GM21423 (cell line): ENCODE data around the gene TBC1D28.
"Not testable (repeated sequence)": the region's sequence is repeated elsewhere in the genome, so short reads cannot be mapped to it uniquely, and the experiment has no call there.

Experiments used
- ATAC-seq: cut with Tn5 transposase; IDR thresholded peaks from one replicate; pipeline ENCODE4 v1.9.1; 2021; ENCODE audit warnings: mild to moderate bottlenecking, moderate library complexity; ENCODE audit not compliant: unreplicated experiment

The TBC1D28 gene

DNA sequence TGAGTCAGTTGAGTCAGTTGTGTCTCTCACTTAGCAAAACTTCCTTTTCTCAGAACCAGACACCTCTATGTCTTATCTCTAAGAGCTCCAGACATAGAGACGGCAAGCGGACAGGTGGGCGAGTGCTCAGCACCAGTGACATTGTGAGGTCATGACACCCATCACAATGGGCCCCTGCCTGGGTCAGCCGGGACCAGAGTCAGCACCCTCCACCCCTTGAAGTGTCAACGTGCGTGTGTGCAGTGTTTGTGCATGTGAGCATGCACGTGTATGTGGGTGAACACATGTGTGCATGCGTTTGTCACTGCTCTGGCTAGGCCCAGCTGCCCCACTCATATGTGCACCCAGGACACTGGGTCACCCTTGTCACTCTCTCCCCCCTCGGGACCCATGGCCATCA is at the start of gene TBC1D28:
TSS of gene TBC1D28 (minus strand) at position 101 of the 400 bp plus-strand sequence. CDS start 3,039 bp downstream, outside the sequence.
- not testable (repeated sequence) for ATAC-seq

- not testable (repeated sequence) for ATAC-seq
These were observed 38.5 kb upstream of the TBC1D28 start for GRCh38 chr17:18682668-18683067.

DNA sequence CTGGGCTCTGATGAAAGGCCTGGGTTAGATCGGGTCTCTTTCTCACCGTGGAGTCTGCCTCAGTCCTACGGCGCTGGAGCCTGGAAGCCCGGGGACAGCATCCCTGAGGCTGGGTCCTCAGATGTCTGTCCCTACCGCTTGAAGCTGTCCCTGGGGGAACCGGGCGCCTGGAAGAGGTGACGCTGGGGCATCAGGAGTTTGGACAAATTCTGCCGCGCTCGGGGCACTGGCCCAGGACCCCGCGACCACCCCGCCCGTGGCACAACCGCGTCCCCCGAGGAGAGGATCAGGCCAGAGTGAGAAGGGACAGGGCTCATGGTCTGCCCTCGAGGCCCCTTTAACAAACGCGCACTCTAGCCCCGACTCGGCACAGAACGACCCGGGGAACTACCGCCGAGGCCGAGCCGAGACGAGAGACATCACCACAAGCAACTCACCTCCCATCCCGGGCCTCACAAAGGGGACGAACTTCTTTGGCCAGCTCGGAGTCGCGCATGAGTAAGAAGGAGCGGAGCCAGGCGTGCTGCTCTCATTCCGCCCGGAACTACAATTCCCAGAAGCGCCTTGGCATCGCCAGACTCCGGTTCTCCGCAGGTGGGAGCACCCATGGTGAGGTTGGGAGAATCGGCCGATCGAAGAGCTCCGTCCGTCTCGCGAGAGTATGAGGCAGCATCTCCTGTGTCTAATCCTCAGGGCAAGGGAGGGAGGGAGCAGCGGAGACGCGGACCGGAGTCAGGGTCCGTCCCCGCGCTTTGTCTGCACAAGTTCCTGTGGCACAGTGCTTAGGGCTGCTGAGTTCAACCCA is 37.8 kb upstream of the TBC1D28 start, which contains the start of gene FOXO3B:
TSS of gene FOXO3B (minus strand) at position 548 of the 805 bp plus-strand sequence. CDS start 663 bp downstream, outside the sequence.
- peak; percentile 95 for ATAC-seq

DNA sequence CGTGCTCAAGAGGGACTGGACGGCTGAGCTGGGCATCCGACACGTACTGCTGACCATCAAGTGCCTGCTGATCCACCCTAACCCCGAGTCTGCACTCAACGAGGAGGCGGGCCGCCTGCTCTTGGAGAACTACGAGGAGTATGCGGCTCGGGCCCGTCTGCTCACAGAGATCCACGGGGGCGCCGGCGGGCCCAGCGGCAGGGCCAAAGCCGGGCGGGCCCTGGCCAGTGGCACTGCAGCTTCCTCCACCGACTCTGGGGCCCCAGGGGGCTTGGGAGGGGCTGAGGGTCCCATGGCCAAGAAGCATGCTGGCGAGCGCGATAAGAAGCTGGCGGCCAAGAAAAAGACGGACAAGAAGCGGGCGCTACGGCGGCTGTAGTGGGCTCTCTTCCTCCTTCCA is 33.2 kb upstream of the TBC1D28 start:
- ATAC-seq = not testable (repeated sequence)

DNA sequence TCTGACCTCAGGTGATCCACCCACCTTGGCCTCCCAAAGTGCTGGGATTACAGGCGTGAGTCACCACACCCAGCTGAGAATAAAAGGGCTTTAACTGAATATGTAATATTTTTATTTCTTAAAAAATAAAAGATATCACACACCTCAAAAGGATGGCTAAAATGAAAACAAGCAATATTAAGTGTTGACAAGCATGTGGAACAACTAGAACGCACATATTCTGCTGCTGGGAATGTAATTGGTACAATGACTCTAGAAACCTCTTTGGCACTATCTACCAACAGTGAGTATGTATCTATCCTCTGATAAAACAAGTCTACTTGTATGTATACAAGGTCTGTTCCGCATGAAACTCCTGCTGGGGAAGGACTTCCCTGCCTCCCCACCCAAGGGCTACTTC is 32.7 kb upstream of the TBC1D28 start:
- not testable (repeated sequence) for ATAC-seq

DNA sequence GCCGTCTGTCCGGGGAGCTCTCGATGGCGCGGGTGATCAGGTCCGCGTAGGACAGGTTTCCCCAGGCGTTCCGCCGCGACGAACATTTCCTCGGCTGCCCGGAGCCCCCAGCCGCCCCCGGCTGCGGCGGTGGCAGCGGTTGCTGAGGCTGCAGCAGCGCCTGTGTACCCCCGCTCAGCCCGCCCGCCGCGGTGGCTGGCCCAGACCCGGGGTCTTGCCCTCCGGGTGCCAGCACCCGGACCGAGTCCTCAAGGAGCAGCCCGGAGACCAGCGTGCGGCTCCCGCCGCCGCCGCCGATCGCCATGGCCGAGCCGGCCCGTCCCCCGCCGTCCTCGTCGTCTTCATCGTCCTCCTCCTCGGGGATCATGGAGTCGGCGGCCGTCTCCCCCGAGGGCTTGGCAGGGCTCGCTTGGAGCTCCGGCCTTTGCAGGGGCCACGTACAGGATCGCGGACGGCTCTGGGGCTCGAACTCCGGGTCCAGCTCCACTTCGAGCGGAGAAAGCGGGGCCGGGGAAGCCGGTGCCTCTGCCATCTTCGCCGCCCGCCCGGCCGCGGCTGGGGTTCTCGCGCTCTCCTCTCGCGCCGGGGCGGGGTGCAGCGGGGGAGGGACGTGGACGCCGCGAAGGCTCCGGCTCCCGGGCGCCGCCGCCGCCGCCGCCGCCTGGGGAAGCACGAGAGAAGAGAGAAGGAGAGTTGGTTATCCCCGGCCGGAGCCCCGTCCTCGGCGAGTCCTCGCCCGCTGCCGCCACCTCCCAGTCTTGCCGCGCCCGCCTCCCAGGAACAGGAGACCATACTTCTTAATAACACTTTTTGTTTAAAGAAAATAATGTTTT is 28.4 kb upstream of the TBC1D28 start:
- not testable (repeated sequence) for ATAC-seq

GRCh38 chr17:18668625-18669024 is 24.4 kb upstream of the TBC1D28 start:
- not testable (repeated sequence) for ATAC-seq

DNA sequence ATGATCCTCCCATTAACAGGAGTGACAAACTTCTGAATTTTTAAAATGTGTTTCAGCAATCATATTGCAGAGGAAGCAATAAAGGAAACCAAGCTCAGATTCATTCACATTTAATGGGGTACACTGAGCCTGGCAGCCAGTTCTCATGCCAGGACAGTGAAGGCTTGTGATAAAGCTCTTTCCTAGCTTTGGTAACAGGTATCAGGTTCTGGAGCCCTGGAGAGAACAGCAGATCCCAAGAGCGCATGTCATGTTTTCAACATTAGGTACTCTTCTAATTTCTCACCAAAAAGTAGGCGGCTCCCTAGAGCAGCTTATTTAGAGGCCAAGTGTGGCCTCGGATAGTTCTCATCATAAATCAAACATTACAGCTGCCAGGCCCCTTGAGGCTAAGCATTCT is 23.3 kb upstream of the TBC1D28 start:
- ATAC-seq = not testable (repeated sequence)

- ATAC-seq = not testable (repeated sequence)
These were observed 22.1 kb upstream of the TBC1D28 start for GRCh38 chr17:18666326-18666725.

- ATAC-seq = not testable (repeated sequence)
These were observed 17.9 kb upstream of the TBC1D28 start for GRCh38 chr17:18661924-18662624.

DNA sequence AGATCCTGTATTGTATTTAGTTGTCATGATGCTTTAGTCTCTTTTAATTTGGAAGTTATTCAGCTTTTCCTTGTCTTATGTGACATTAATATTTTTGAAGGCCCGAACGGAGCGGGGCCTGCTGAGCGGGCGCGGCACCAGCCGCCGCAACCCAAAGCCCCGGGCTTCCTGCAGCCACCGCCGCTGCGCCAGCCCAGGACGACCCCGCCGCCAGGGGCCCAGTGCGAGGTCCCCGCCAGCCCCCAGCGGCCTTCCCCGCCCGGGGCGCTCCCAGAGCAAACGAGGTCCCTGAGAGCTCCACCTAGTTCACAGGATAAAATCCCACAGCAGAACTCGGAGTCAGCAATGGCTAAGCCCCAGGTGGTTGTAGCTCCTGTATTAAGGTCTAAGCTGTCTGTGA is 5.9 kb upstream of the TBC1D28 start:
- ATAC-seq = not testable (repeated sequence)

GRCh38 chr17:18643124-18643523 is 1.1 kb downstream of the TBC1D28 start:
- ATAC-seq = not testable (repeated sequence)

DNA sequence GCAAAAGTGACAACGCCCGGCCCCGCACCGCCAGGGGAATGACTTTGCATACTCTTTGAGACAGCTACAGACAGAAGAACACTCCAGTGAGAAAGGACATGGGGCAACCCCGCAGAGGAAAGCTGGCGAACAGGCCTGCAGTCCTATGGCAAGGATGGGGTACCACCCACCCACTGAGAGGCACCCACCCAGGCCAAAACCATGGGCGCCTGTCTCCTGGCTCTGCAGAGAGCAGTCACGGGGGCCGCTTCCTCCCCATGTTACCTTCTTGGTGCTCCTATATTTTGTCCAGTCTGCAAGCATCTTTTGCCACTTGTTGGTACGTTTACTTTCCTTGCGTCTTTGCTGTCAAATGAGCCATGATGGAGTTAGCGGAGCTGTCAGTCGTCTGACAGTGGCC is 5.8 kb downstream of the TBC1D28 start:
- ATAC-seq = not testable (repeated sequence)

GRCh38 chr17:18636237-18636636 is 8.0 kb downstream of the TBC1D28 start:
- ATAC-seq = not testable (repeated sequence)

GRCh38 chr17:18635773-18636172 is 8.4 kb downstream of the TBC1D28 start:
- not testable (repeated sequence) for ATAC-seq

DNA sequence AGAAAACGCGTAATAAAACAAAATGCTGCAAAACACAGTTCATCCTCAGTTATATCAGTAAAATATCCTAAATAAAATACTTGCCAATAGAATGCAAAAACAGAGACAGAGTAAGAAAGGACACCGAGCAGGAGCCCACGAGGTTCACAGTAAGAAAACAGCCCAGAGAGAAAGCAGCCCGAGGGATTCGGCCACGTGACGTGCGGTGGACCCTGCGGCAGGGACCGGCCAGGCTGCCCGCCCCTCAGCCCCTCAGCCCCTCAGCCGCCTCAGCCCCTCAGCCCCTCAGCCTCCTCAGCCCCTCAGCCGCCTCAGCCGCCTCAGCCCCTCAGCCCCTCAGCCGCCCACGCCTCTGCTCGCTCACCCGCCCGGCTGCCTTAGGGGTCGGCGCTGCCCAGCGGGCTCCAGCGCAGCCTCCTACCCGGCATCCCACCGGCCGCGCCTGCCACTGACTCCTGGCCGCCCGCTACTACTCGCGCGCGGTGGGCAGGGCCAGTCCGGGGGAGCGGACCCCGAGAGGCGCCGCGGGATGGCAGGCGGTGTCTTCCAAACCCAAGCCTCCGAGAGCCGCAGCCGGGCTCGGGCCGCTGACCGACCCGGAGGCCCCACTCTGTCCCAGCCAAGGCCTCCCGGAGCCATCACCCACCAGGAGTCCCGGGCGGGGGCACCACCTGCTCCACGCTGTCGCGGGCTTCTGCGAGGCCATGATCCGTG is 9.5 kb downstream of the TBC1D28 start:
- ATAC-seq = not testable (repeated sequence)

DNA sequence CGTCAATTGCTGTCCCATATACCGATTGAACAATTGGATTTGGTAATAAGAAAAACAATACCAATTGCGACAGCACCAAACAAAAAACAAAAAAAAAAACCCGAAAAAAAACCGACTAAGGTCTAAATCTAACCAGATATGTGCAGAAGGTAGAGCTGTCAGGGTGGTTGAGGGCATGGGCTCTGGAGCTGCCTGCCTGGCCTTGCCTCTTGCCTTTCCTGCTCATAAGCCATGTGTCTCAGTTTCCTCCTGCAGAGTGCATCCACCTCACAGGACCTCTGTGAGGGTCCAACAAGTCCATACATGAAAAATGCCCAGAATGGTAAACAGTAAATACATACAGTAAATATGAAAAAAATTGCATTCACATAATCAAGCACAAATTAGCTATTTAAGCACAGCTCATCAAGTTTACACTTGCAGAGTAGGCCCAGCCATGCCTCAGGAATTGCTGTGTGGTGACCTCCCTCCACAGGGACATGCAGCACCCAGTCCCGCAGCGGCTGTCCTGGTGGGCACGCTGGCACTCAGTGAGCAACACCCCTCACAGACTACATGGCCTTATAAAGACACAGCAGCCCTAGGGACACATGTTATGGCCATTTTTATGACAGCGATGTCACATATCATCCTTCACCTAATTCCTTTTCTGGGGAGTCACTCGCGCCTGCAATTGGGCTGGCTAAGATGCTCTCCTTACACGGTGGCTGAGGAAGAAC is 17.9 kb downstream of the TBC1D28 start:
- ATAC-seq = no peak

DNA sequence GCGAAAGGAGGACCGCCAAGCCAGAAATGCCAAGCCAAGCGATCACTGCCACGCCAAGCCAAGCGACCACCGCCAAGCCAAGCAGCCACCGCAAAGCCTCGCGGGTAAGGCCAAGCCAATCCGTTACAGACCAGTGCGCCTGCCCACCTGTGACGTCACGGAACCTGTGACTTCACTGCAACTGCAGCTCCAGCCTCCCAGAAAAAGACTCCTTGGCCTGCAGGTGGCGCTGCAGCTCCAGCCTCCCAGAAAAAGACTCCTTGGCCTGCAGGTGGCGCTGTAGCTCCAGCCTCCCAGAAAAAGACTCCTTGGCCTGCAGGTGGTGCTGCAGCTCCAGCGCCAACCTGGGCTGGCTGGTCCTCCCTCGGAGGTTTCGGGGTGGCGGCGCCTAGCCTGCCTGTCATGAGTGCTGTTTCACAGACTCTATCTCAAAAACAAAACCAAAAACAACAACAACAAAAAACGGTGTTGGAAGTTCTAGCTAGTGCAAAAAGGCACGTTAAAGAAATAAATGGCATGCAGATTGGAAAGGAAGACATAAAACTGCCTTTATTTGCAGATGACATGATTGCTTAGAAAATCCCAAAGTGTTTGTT is 18.6 kb downstream of the TBC1D28 start:
- ATAC-seq = peak; percentile 82

DNA sequence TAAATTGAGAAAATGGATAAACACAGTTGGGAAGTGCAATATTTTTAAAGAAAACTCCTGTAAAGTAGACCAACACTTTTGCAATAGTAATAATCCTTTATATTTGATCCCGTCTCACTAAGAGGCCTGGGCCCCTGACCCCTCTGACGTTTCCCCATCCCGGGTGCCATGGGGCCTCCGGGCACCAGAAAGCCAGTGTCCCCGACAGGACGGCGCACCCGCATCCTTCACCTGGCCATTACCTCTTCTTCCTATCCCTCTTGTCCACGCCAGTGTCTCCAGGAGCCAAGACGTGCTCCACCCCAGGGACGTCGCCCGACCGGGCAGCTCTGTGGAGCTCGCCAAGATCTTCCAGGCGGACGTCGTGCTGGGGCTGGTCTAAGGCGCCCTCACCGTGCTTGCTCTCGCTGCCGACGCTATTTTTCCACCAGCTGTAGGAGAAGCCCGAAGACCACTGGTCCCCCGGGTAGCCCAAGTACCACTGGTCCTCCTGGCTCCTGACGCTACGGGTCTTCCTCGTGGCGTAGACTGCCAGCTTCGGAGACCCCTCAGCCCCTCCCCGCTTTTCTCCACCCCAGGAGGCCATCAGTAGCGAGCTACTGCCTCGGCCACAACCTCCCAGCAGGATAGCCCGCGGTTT is 19.2 kb downstream of the TBC1D28 start:
- ATAC-seq = peak; percentile 17
